IMR-90 (cell line): Measurements from ENCODE around the gene GRB10. TPM values are rescaled to one million over a fixed set of nuclear protein-coding genes. Genes with fewer than 3 reads are reported as not detected.

ENCODE experiments used
- ATAC-seq: fragments of 200-7000 bp; cut with Tn5 transposase; 2 replicates; pipeline ENCODE4 v1.9.1; 2020; ENCODE audit warnings: low read depth, mild to moderate bottlenecking, moderate library complexity
- BruUV-seq: library from RNA; stranded (reverse); fragments of 400-500 nt; replicated peaks from 2 replicates; lab custom pipeline; 2021; lab: Mats Ljungman, UMichigan
- CTCF ChIA-PET: fragments of 300-600 bp; formaldehyde crosslinking; extraction: SDS; loops from one replicate; lab custom pipeline; 2021; ENCODE audit warnings: antibody characterized with exemption; lab: Yijun Ruan, JAX
- POLR2A ChIA-PET: fragments of 300-600 bp; sonication (Branson Sonifier 250); formaldehyde crosslinking; loops from one replicate; lab custom pipeline; 2022; ENCODE audit warnings: antibody characterized with exemption; ENCODE audit not compliant: unreplicated experiment; lab: Charles Lee
- DNase-seq: peaks from one replicate; pipeline ENCODE4 v3.0.0; 2013
- H2AFZ ChIP-seq: replicated peaks from 2 replicates; pipeline ENCODE3; 2013; ENCODE audit warnings: low read length, mild to moderate bottlenecking; ENCODE audit not compliant: poor library complexity
- H2AK5ac ChIP-seq: 2 replicates; pipeline ENCODE4 v1.6.1; 2013; ENCODE audit warnings: low read depth, low read length, inconsistent platforms
- H2AK9ac ChIP-seq: replicated peaks from 2 replicates; pipeline ENCODE3; 2013; ENCODE audit warnings: mild to moderate bottlenecking, low read depth, low read length, moderate library complexity; ENCODE audit not compliant: poor library complexity
- H2BK120ac ChIP-seq: 2 replicates; pipeline ENCODE4 v1.6.1; 2013; ENCODE audit warnings: low read depth, low read length, inconsistent platforms
- H2BK15ac ChIP-seq: 3 replicates; pipeline ENCODE4 v1.6.1; 2013; ENCODE audit warnings: low read depth, low read length, inconsistent platforms
- H2BK20ac ChIP-seq: 2 replicates; pipeline ENCODE4 v1.6.1; 2013; ENCODE audit warnings: low read depth, mild to moderate bottlenecking, inconsistent platforms, low read length, moderate library complexity
- H2BK5ac ChIP-seq: 2 replicates; pipeline ENCODE4 v1.6.1; 2013; ENCODE audit warnings: mild to moderate bottlenecking, low read depth, low read length, inconsistent platforms; ENCODE audit not compliant: poor library complexity, severe bottlenecking
- H3K14ac ChIP-seq: replicated peaks from 2 replicates; pipeline ENCODE4 v1.6.1; 2013; ENCODE audit warnings: low read depth, low read length, inconsistent platforms
- H3K18ac ChIP-seq: 2 replicates; pipeline ENCODE4 v1.6.1; 2013; ENCODE audit warnings: low read depth, low read length, control low read depth
- H3K23ac ChIP-seq: 2 replicates; pipeline ENCODE4 v1.6.1; 2013; ENCODE audit warnings: low read depth, low read length, inconsistent platforms
- H3K27ac ChIP-seq: 2 replicates; pipeline ENCODE4 v1.5.1; 2013; ENCODE audit warnings: mild to moderate bottlenecking, control low read depth, low read length; ENCODE audit not compliant: insufficient read depth
- H3K27me3 ChIP-seq: 2 replicates; pipeline ENCODE4 v1.6.1; 2013; ENCODE audit warnings: low read length; ENCODE audit not compliant: control insufficient read depth, insufficient read depth
- H3K36me3 ChIP-seq: 2 replicates; pipeline ENCODE4 v1.6.1; 2013; ENCODE audit warnings: low read length, mixed read lengths; ENCODE audit not compliant: control insufficient read depth, insufficient read depth
- H3K4ac ChIP-seq: 2 replicates; pipeline ENCODE4 v1.6.1; 2013; ENCODE audit warnings: low read depth, low read length, inconsistent platforms
- H3K4me1 ChIP-seq: 2 replicates; pipeline ENCODE4 v1.6.1; 2013; ENCODE audit warnings: low read length, mixed read lengths; ENCODE audit not compliant: control insufficient read depth, insufficient read depth
- H3K4me2 ChIP-seq: 2 replicates; pipeline ENCODE4 v1.6.1; 2013; ENCODE audit warnings: low read depth, mild to moderate bottlenecking, control low read depth, low read length, moderate library complexity
- H3K4me3 ChIP-seq: 2 replicates; pipeline ENCODE4 v1.5.1; 2013; ENCODE audit warnings: low read depth, mild to moderate bottlenecking, control low read depth, low read length, moderate library complexity; ENCODE audit not compliant: insufficient read depth
- H3K56ac ChIP-seq: 2 replicates; pipeline ENCODE4 v1.6.1; 2013; ENCODE audit warnings: low read length, inconsistent platforms; ENCODE audit not compliant: insufficient read depth; ENCODE audit errors: extremely low read depth
- H3K79me1 ChIP-seq, 2 experiments: 2 replicates each; pipeline ENCODE4 v1.6.1; 2013; ENCODE audit warnings: low read length in 2 of 2, inconsistent platforms in 1 of 2, low read depth in 1 of 2
- H3K9ac ChIP-seq: 2 replicates; pipeline ENCODE4 v1.6.1; 2013; ENCODE audit warnings: low read depth, low read length, control low read depth
- H3K9me1 ChIP-seq: 2 replicates; pipeline ENCODE4 v1.6.1; 2013; ENCODE audit warnings: low read length, inconsistent platforms; ENCODE audit not compliant: insufficient read depth
- H3K9me3 ChIP-seq: 2 replicates; pipeline ENCODE4 v1.6.1; 2013; ENCODE audit warnings: low read length; ENCODE audit not compliant: control insufficient read depth, insufficient read depth
- H4K20me1 ChIP-seq: 2 replicates; pipeline ENCODE4 v1.6.1; 2013; ENCODE audit warnings: low read length, inconsistent platforms; ENCODE audit not compliant: insufficient read depth
- H4K5ac ChIP-seq: 2 replicates; pipeline ENCODE4 v1.6.1; 2013; ENCODE audit warnings: mild to moderate bottlenecking, low read depth, low read length, control low read depth
- H4K8ac ChIP-seq, 2 experiments: 2 replicates each; pipeline ENCODE4 v1.6.1; 2013; ENCODE audit warnings: low read depth in 2 of 2, low read length in 2 of 2, control low read depth in 1 of 2, inconsistent platforms in 1 of 2
- H4K91ac ChIP-seq: 2 replicates; pipeline ENCODE4 v1.6.1; 2013; ENCODE audit warnings: low read depth, low read length, inconsistent platforms; ENCODE audit not compliant: insufficient read depth
- BHLHE40 ChIP-seq: fragments of 150-350 bp; IDR thresholded peaks from 2 replicates; pipeline ENCODE4 v1.6.1; 2016; ENCODE audit warnings: mild to moderate bottlenecking, low read depth, low read length
- CEBPB ChIP-seq: IDR thresholded peaks from 2 replicates; pipeline ENCODE4 v1.6.1; 2012; ENCODE audit warnings: low read depth, low read length, improper control_type of control experiment
- CHD1 ChIP-seq: IDR thresholded peaks from 2 replicates; pipeline ENCODE4 v1.6.1; 2012; ENCODE audit warnings: low read depth, low read length, improper control_type of control experiment
- CTCF ChIP-seq: conservative IDR thresholded peaks from 2 replicates; pipeline ENCODE4 v1.5.1; 2012; ENCODE audit warnings: mild to moderate bottlenecking, low read depth, low read length, improper control_type of control experiment
- MAZ ChIP-seq: IDR thresholded peaks from 2 replicates; pipeline ENCODE4 v1.6.1; 2012; ENCODE audit warnings: low read depth, mild to moderate bottlenecking, low read length, improper control_type of control experiment, moderate library complexity, borderline replicate concordance
- NFE2L2 ChIP-seq: fragments of 150-350 bp; IDR thresholded peaks from 2 replicates; pipeline ENCODE4 v1.6.1; 2016; ENCODE audit warnings: low read depth, mild to moderate bottlenecking, low read length
- POLR2A ChIP-seq: IDR thresholded peaks from 2 replicates; pipeline ENCODE4 v1.6.1; 2012; ENCODE audit warnings: mild to moderate bottlenecking, low read depth, low read length
- RFX5 ChIP-seq: IDR thresholded peaks from 2 replicates; pipeline ENCODE4 v1.8.0; 2012; ENCODE audit warnings: low read depth, mild to moderate bottlenecking, low read length, moderate library complexity
- USF2 ChIP-seq: fragments of 150-350 bp; IDR thresholded peaks from 2 replicates; pipeline ENCODE4 v1.6.1; 2017; ENCODE audit warnings: mild to moderate bottlenecking, antibody characterized with exemption, low read length, low read depth
- WGBS, 2 experiments: methylation state at CpG; one replicate each; pipeline versions ENCODE4 v1.1.5 to v1.1.7; 2013; ENCODE audit warnings: missing lambda C conversion rate in 2 of 2; ENCODE audit not compliant: insufficient read length in 1 of 2; ENCODE audit errors: extremely low coverage in 2 of 2; 5-methylcytosine and 5-hydroxymethylcytosine counted together
- dilution Hi-C: fragments of 300-500 bp; cut with HindIII; formaldehyde crosslinking; loops from one replicate; pipeline ENCODE4 v1.14.3; 2018; ENCODE audit warnings: low sequenced_read_pairs; ENCODE audit not compliant: unreplicated experiment
- in situ Hi-C: fragments of 300-500 bp; cut with MboI; formaldehyde crosslinking; loops from 3 replicates; pipeline ENCODE4 v1.14.3; 2019; ENCODE audit warnings: low sequenced_read_pairs, inconsistent platforms, mixed read lengths
- intact Hi-C: fragments of 100-400 bp; cut with micrococcal nuclease; formaldehyde crosslinking; loops from 2 replicates; pipeline ENCODE4 v1.10.0; 2022
- polyA plus RNA-seq, 3 experiments: library from polyadenylated mRNA; depleted of rRNA; stranded (reverse); fragments of >200 nt; gene quantifications; 2 replicates each; pipeline ENCODE4 v1.2.3, GENCODE V29; 2012; ENCODE audit warnings: low replicate concordance in 1 of 3
- total RNA-seq: library from RNA; depleted of rRNA; stranded (reverse); fragments of >200 nt; gene quantifications from 2 replicates; pipeline ENCODE4 v1.2.3, GENCODE V29; 2012
- TF ChIP-seq, protein P1 (sequence below): fragments of 150-350 bp; IDR thresholded peaks from 2 replicates; pipeline ENCODE4 v1.6.1; 2016; ENCODE audit warnings: low read depth, mild to moderate bottlenecking, low read length, moderate library complexity, borderline replicate concordance

The GRB10 gene
- total and polyA plus RNA-seq, 2 of the 4 experiments (the other 2 are of a cell fraction), result 6.3 to 15.1 TPM

GRCh38 chr7:50756180-50756579, 26.5 kb downstream of the GRB10 start:
- H4K20me1 ChIP-seq, result peaks cover 50% of the 10 kb centered on the region
- dilution Hi-C loops (no loop called here), intact Hi-C loops (no loop called here), in situ Hi-C loops (no loop called here)
- H3K56ac ChIP-seq, result no peak overlapping the region
- no peaks in the 10 kb centered on the region for H3K9me3 ChIP-seq
- BruUV-seq, result no TSS peak
- H4K91ac ChIP-seq, result no peak overlapping the region
- H3K27me3 ChIP-seq, result no peaks in the 10 kb centered on the region
- peaks cover 39 to 77% of the 10 kb centered on the region in 2 experiments for H3K79me1 ChIP-seq
- H3K4ac ChIP-seq, result no peak overlapping the region
- no peak overlapping the region for H2BK15ac ChIP-seq
- 91% methylated on average over 6 of the region's 9 CpGs; no CpG with 5 or more reads in 1 of the 2 experiments for WGBS, 2 experiments
- no peak overlapping the region for H3K9ac ChIP-seq
- no peak overlapping the region for H3K18ac ChIP-seq
- H3K4me2 ChIP-seq, result no peak overlapping the region
- no peak overlapping the region for H3K14ac ChIP-seq
- no peak overlapping the region for H2BK20ac ChIP-seq
- no peak for ATAC-seq
- no peak overlapping the region for H2BK120ac ChIP-seq
- H3K4me3 ChIP-seq, result no peak overlapping the region
- no peak overlapping the region for H2AFZ ChIP-seq
- no peak overlapping the region for H4K5ac ChIP-seq
- no peak for DNase-seq
- ChIA-PET POLR2A (no interaction called here), CTCF (no interaction called here)
- TF ChIP-seq NFE2L2 (no peak), CEBPB (no peak), CHD1 (no peak), CTCF (no peak), POLR2A (no peak), USF2 (no peak), MAZ (no peak), BHLHE40 (no peak), RFX5 (no peak)
- TF ChIP-seq, protein P1, sequence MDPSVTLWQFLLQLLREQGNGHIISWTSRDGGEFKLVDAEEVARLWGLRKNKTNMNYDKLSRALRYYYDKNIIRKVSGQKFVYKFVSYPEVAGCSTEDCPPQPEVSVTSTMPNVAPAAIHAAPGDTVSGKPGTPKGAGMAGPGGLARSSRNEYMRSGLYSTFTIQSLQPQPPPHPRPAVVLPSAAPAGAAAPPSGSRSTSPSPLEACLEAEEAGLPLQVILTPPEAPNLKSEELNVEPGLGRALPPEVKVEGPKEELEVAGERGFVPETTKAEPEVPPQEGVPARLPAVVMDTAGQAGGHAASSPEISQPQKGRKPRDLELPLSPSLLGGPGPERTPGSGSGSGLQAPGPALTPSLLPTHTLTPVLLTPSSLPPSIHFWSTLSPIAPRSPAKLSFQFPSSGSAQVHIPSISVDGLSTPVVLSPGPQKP, result no peak
- no peak overlapping the region for H2AK9ac ChIP-seq
- H2AK5ac ChIP-seq, result no peak overlapping the region
- no peak overlapping the region for H2BK5ac ChIP-seq
- H3K23ac ChIP-seq, result no peak overlapping the region
- no peak overlapping the region for H3K27ac ChIP-seq
- H4K8ac ChIP-seq, result no peak overlapping the region
- H3K4me1 ChIP-seq, result peaks cover 2% of the 10 kb centered on the region; the same call in 1 of the 2 replicates
- peaks cover 13% of the 10 kb centered on the region; the same call in 1 of the 2 replicates for H3K9me1 ChIP-seq
- H3K36me3 ChIP-seq, result peaks cover 5% of the 10 kb centered on the region; the same call in 1 of the 2 replicates
